Endothelial cell of umbilical vein (primary cell): Measurements from ENCODE around the gene RNF150. TPM values are rescaled to one million over a fixed set of nuclear protein-coding genes. Genes with fewer than 3 reads are reported as not detected.

Source experiments
- BruUV-seq: library from RNA; stranded (reverse); fragments of 400-500 nt; replicated peaks from 2 replicates; lab custom pipeline; 2021; lab: Mats Ljungman, UMichigan
- CTCF ChIA-PET: fragments of 300-600, 350-600 bp; sonication (Branson Sonifier 250); formaldehyde crosslinking; loops from one replicate; lab custom pipeline; 2021; ENCODE audit warnings: antibody characterized with exemption, inconsistent platforms; lab: Charles Lee
- POLR2A ChIA-PET: fragments of 300-600, 350-600 bp; sonication (Branson Sonifier 250); formaldehyde crosslinking; loops from one replicate; lab custom pipeline; 2021; ENCODE audit warnings: antibody characterized with exemption, inconsistent platforms; lab: Charles Lee
- DNase-seq: peaks from one replicate; pipeline ENCODE4 v3.0.0-alpha.2; 2011; ENCODE audit warnings: low read depth, low spot score
- FAIRE-seq: peaks from 2 replicates; lab custom pipeline; 2011; peaks lifted over from hg19 to GRCh38; lab: Jason Lieb, UNC
- H2AFZ ChIP-seq: 2 replicates; pipeline ENCODE4 v1.6.0; 2012; ENCODE audit warnings: low read depth, low read length, control low read depth, inconsistent platforms
- H3K27ac ChIP-seq: 2 replicates; pipeline ENCODE4 v1.5.1; 2011; ENCODE audit warnings: low read depth, mild to moderate bottlenecking, control low read depth, low read length, moderate library complexity; ENCODE audit not compliant: insufficient read depth
- H3K27me3 ChIP-seq, 2 experiments: 2 replicates each; pipeline versions ENCODE4 v1.6.0 to v1.6.1; 2011; ENCODE audit warnings: low read length in 2 of 2, mixed read lengths in 1 of 2; ENCODE audit not compliant: control insufficient read depth in 2 of 2, insufficient read depth in 2 of 2
- H3K36me3 ChIP-seq, 2 experiments: 2 replicates in 1 of 2; 3 replicates in 1 of 2; pipeline ENCODE4 v1.5.1; 2011; ENCODE audit warnings: low read length in 2 of 2, mild to moderate bottlenecking in 1 of 2, moderate library complexity in 1 of 2; ENCODE audit not compliant: control insufficient read depth in 2 of 2, insufficient read depth in 2 of 2; ENCODE audit errors: extremely low read depth in 1 of 2
- H3K4me1 ChIP-seq: 3 replicates; pipeline ENCODE4 v1.5.1; 2011; ENCODE audit warnings: mild to moderate bottlenecking, low read length; ENCODE audit not compliant: control insufficient read depth, insufficient read depth; ENCODE audit errors: extremely low read depth
- H3K4me2 ChIP-seq: 2 replicates; pipeline ENCODE4 v1.6.1; 2011; ENCODE audit warnings: low read length, control low read depth, mixed read lengths; ENCODE audit not compliant: insufficient read depth
- H3K4me3 ChIP-seq, 3 experiments: fragments of 200-600 bp in 1 of 3; sonication (generic), shearing (Covaris generic) in 1 of 3; replicated peaks in 1 of 3; 2 replicates each; pipeline ENCODE4 v1.5.1; 2011 to 2016; ENCODE audit warnings: control low read depth in 3 of 3, low read length in 3 of 3, mild to moderate bottlenecking in 2 of 3, inconsistent platforms in 1 of 3, low read depth in 1 of 3, moderate library complexity in 1 of 3; ENCODE audit not compliant: insufficient read depth in 1 of 3
- H3K79me2 ChIP-seq: 2 replicates; pipeline ENCODE4 v1.6.0; 2012; ENCODE audit warnings: low read length, inconsistent platforms; ENCODE audit not compliant: control insufficient read depth, insufficient read depth
- H3K9ac ChIP-seq: replicated peaks from 2 replicates; pipeline ENCODE3; 2011; ENCODE audit warnings: low read length, control low read depth; ENCODE audit not compliant: insufficient read depth; ENCODE audit errors: extremely low read depth
- H3K9me1 ChIP-seq: replicated peaks from 3 replicates; pipeline ENCODE4 v1.6.0; 2011; ENCODE audit warnings: mild to moderate bottlenecking, low read length; ENCODE audit not compliant: control insufficient read depth, insufficient read depth; ENCODE audit errors: extremely low read depth
- H3K9me3 ChIP-seq: replicated peaks from 2 replicates; pipeline ENCODE4 v1.5.1; 2012; ENCODE audit warnings: low read length, inconsistent platforms; ENCODE audit not compliant: control insufficient read depth, insufficient read depth
- H4K20me1 ChIP-seq: replicated peaks from 2 replicates; pipeline ENCODE3; 2011; ENCODE audit warnings: mild to moderate bottlenecking, low read length; ENCODE audit not compliant: control insufficient read depth, insufficient read depth; ENCODE audit errors: extremely low read depth
- CTCF ChIP-seq, 2 donors: IDR thresholded peaks; 1 replicate in 1 of 2; 2 replicates in 1 of 2; pipeline ENCODE4 v1.5.1; 2011; ENCODE audit warnings: low read length in 2 of 2, mild to moderate bottlenecking in 2 of 2, moderate library complexity in 2 of 2, control low read depth in 1 of 2, inconsistent platforms in 1 of 2, low read depth in 1 of 2; ENCODE audit not compliant: insufficient read depth in 1 of 2; ENCODE audit errors: extremely low read depth in 1 of 2
- EZH2 ChIP-seq: IDR thresholded peaks from 2 replicates; pipeline ENCODE4 v1.6.1; 2012; ENCODE audit warnings: borderline replicate concordance, low read depth, mild to moderate bottlenecking, moderate library complexity, low read length, inconsistent platforms; ENCODE audit not compliant: severe bottlenecking
- FOS ChIP-seq: IDR thresholded peaks from 2 replicates; pipeline ENCODE4 v1.6.1; 2011; ENCODE audit warnings: mild to moderate bottlenecking, low read length, moderate library complexity, borderline replicate concordance; ENCODE audit not compliant: insufficient read depth
- GATA2 ChIP-seq: IDR thresholded peaks from 2 replicates; pipeline ENCODE4 v1.7.0; 2011; ENCODE audit warnings: low read depth, mild to moderate bottlenecking, moderate library complexity, mixed read lengths, low read length; ENCODE audit not compliant: insufficient read length, insufficient read depth
- JUN ChIP-seq: IDR thresholded peaks from 2 replicates; pipeline ENCODE4 v1.6.1; 2011; ENCODE audit warnings: borderline replicate concordance, low read depth; ENCODE audit not compliant: insufficient read length, insufficient read depth
- MAX ChIP-seq: IDR thresholded peaks from 2 replicates; pipeline ENCODE4 v1.6.1; 2011; ENCODE audit not compliant: insufficient read depth, insufficient read length
- MYC ChIP-seq: IDR thresholded peaks from one replicate; pipeline ENCODE4 v1.6.1; 2011; ENCODE audit warnings: mild to moderate bottlenecking, low read depth, low read length
- POLR2A ChIP-seq: IDR thresholded peaks from 2 replicates; pipeline ENCODE4 v1.6.1; 2012; ENCODE audit warnings: low read depth, mild to moderate bottlenecking, control low read depth, low read length
- POLR2AphosphoS5 ChIP-seq: IDR thresholded peaks from 2 replicates; pipeline ENCODE4 v1.6.1; 2012; ENCODE audit warnings: low read depth, mild to moderate bottlenecking, control low read depth, low read length, moderate library complexity; ENCODE audit not compliant: insufficient read depth
- dilution Hi-C: fragments of 300-500 bp; cut with MboI; formaldehyde crosslinking; loops from one replicate; pipeline ENCODE4 v1.15.0; 2019; ENCODE audit warnings: low sequenced_read_pairs; ENCODE audit not compliant: extremely low pct_ligation_motif_present
- intact Hi-C: fragments of 100-400 bp; cut with micrococcal nuclease; formaldehyde crosslinking; loops from one replicate; pipeline ENCODE4 v1.10.0; 2022
- polyA plus RNA-seq, 4 experiments: library from polyadenylated mRNA; depleted of rRNA in 3 of 4; stranded (reverse) in 3 of 4; unstranded in 1 of 4; fragments of >200 nt; gene quantifications; 2 replicates each; pipeline versions ENCODE4 v1.2.1 to v1.2.3, GENCODE V29; 2011 to 2012; ENCODE audit warnings: missing spikeins in 1 of 4
- total RNA-seq: library from RNA; stranded (reverse); gene quantifications from 2 replicates; pipeline ENCODE4 v1.2.3, GENCODE V29; 2021

RNF150 gene
- total and polyA plus RNA-seq, 2 donors (not counting 3 experiments of a cell fraction or from before 2014, with no cell fraction given), result 0.33 to 0.35 TPM

GRCh38 chr4:140870427-140870826, 262.8 kb downstream of the RNF150 start:
- DNase-seq (no peak), FAIRE-seq (peak; percentile 26)
- ChIA-PET CTCF (interaction anchor here (1.1 to 3.0 kb wide), 4 partner anchors 10 to 511 kb away, joined by 3 to 32 read pairs (median 4); no protein-coding TSS in a partner anchor), POLR2A (no interaction called here)
- Histone ChIP-seq H3K4me1 (no peaks in the 10 kb centered on the region), H3K27me3 (peaks cover 10 to 54% of the 10 kb centered on the region in 2 experiments), H3K4me3 (no peak overlapping the region), H3K79me2 (no peaks in the 10 kb centered on the region), H2AFZ (no peak overlapping the region), H4K20me1 (no peaks in the 10 kb centered on the region), H3K27ac (no peak overlapping the region), H3K4me2 (no peak overlapping the region), H3K9me1 (no peaks in the 10 kb centered on the region), H3K36me3 (no peaks in the 10 kb centered on the region), H3K9ac (no peak overlapping the region), H3K9me3 (no peaks in the 10 kb centered on the region)
- TF ChIP-seq POLR2A (no peak), POLR2AphosphoS5 (no peak), JUN (no peak), MYC (no peak), EZH2 (no peak), MAX (no peak), FOS (no peak), CTCF (IDR thresholded peaks at IDR 0.05; ENCODE audit: extremely low read depth in 1 of 2, insufficient read depth in 1 of 2, low read depth in 1 of 2, low read length in 2 of 2) (no peak), GATA2 (no peak)
- dilution Hi-C loops (no loop called here), intact Hi-C loops (no loop called here)
- no TSS peak for BruUV-seq
